Left forelimb (tissue), 1 donor: ENCODE measurements around the gene HPX.
A peak's percentile ranks its signal among the peaks of the same experiment; 100 is the strongest.

Experiments used
- DNase-seq: peaks from one replicate; pipeline ENCODE4 v3.0.0-alpha.2; 2018; ENCODE audit warnings: low spot score

The HPX gene

GRCh38 chr11:6440906-6441358 lies at the start of gene HPX:
TSS of gene HPX (minus strand) at chr11:6440987. CDS start at chr11:6440963, 24 bp downstream.
- no peak for DNase-seq

- no peak for DNase-seq
These were observed 48.5 kb upstream of the HPX start for GRCh38 chr11:6489306-6489705.

GRCh38 chr11:6488821-6489220 lies 48.0 kb upstream of the HPX start:
- no peak for DNase-seq

GRCh38 chr11:6488342-6488741 lies 47.6 kb upstream of the HPX start:
- DNase-seq: no peak

- no peak for DNase-seq
These were observed 46.2 kb upstream of the HPX start for GRCh38 chr11:6486938-6487337.

- DNase-seq: no peak
These were observed 45.5 kb upstream of the HPX start for GRCh38 chr11:6486256-6486655.

GRCh38 chr11:6485661-6486060 lies 44.9 kb upstream of the HPX start:
- no peak for DNase-seq

- no peak for DNase-seq
These were observed 42.2 kb upstream of the HPX start for GRCh38 chr11:6483015-6483414.

GRCh38 chr11:6482441-6482840 lies 41.7 kb upstream of the HPX start:
- no peak for DNase-seq

GRCh38 chr11:6481924-6482275 lies 41.1 kb upstream of the HPX start:
- no peak for DNase-seq

GRCh38 chr11:6481012-6481923 lies 40.5 kb upstream of the HPX start, which contains the start of the genes ARFIP2 and TIMM10B:
TSS of gene ARFIP2 (minus strand) at chr11:6481331. CDS start at chr11:6480421, 910 bp downstream.
TSS of gene TIMM10B (plus strand) at chr11:6481501. CDS start at chr11:6481517, 16 bp downstream.
- DNase-seq: peak; percentile 97

GRCh38 chr11:6480299-6480914 lies 39.6 kb upstream of the HPX start:
- DNase-seq: no peak

GRCh38 chr11:6476571-6476970 lies 35.8 kb upstream of the HPX start:
- DNase-seq: no peak

- DNase-seq: no peak
These were observed 35.1 kb upstream of the HPX start for GRCh38 chr11:6475936-6476335.

- no peak for DNase-seq
These were observed 34.2 kb upstream of the HPX start for GRCh38 chr11:6474806-6475500.

- no peak for DNase-seq
These were observed 33.6 kb upstream of the HPX start for GRCh38 chr11:6474413-6474792.

- peak; percentile 98 for DNase-seq
These were observed 32.9 kb upstream of the HPX start, which contains the start of gene TRIM3 for GRCh38 chr11:6473451-6474412. TSS of gene TRIM3 (minus strand) at chr11:6473941. CDS start at chr11:6465695, 8,246 bp downstream.

- DNase-seq: no peak
These were observed 32.1 kb upstream of the HPX start for GRCh38 chr11:6472934-6473333.

GRCh38 chr11:6469599-6469998 lies 28.8 kb upstream of the HPX start:
- no peak for DNase-seq

- DNase-seq: peak; percentile 84
These were observed 28.1 kb upstream of the HPX start for GRCh38 chr11:6468712-6469495.

- no peak for DNase-seq
These were observed 18.3 kb upstream of the HPX start for GRCh38 chr11:6459099-6459450.
